HG02938 (cell line): Measurements from ENCODE around the gene TAF12.
"Not testable (repeated sequence)": the region's sequence is repeated elsewhere in the genome, so short reads cannot be mapped to it uniquely, and the experiment has no call there.

Experiments
- ATAC-seq: cut with Tn5 transposase; IDR thresholded peaks from one replicate; pipeline ENCODE4 v1.9.1; 2021; ENCODE audit warnings: mild to moderate bottlenecking, moderate library complexity; ENCODE audit not compliant: unreplicated experiment

The TAF12 gene

GRCh38 chr1:28646040-28646439 lies 3.2 kb upstream of the TAF12 start:
- ATAC-seq: no peak

- ATAC-seq: not testable (repeated sequence)
These were observed 2.5 kb upstream of the TAF12 start for GRCh38 chr1:28645406-28645805.

GRCh38 chr1:28644494-28644893 lies 1.6 kb upstream of the TAF12 start:
- no peak for ATAC-seq

GRCh38 chr1:28642056-28642846 lies 616 bp downstream of the TAF12 start:
- peak; percentile 16 for ATAC-seq

GRCh38 chr1:28640766-28641165 lies 2.1 kb downstream of the TAF12 start:
- ATAC-seq: no peak

GRCh38 chr1:28632560-28632959 lies 10.3 kb downstream of the TAF12 start:
- ATAC-seq: no peak

- no peak for ATAC-seq
These were observed 11.2 kb downstream of the TAF12 start for GRCh38 chr1:28631713-28632112.

- ATAC-seq: no peak
These were observed 29.7 kb downstream of the TAF12 start for GRCh38 chr1:28613175-28613574.

GRCh38 chr1:28606771-28607170 lies 36.1 kb downstream of the TAF12 start:
- no peak for ATAC-seq

GRCh38 chr1:28604962-28605361 lies 37.9 kb downstream of the TAF12 start:
- ATAC-seq: no peak

GRCh38 chr1:28604411-28604810 lies 38.5 kb downstream of the TAF12 start:
- no peak for ATAC-seq

- no peak for ATAC-seq
These were observed 40.1 kb downstream of the TAF12 start for GRCh38 chr1:28602536-28603439.

- no peak for ATAC-seq
These were observed 41.2 kb downstream of the TAF12 start for GRCh38 chr1:28601696-28602095.

GRCh38 chr1:28596276-28596675 lies 46.6 kb downstream of the TAF12 start:
- not testable (repeated sequence) for ATAC-seq

GRCh38 chr1:28595412-28596191 lies 47.3 kb downstream of the TAF12 start:
- no peak for ATAC-seq

GRCh38 chr1:28594686-28595411 lies 48.0 kb downstream of the TAF12 start:
- not testable (repeated sequence) for ATAC-seq

- not testable (repeated sequence) for ATAC-seq
These were observed 48.9 kb downstream of the TAF12 start for GRCh38 chr1:28593988-28594356.

GRCh38 chr1:28592321-28593071 lies 50.4 kb downstream of the TAF12 start:
- ATAC-seq: no peak

- ATAC-seq: no peak
These were observed 51.1 kb downstream of the TAF12 start, which contains the start of gene RAB42 for GRCh38 chr1:28591708-28592320. Gene RAB42, plus strand, starts transcription at chr1:28592265. Its CDS starts 247 bp downstream, at chr1:28592512.
